ENCODE data around the gene PITPNC1. TPM values are rescaled to one million over a fixed set of nuclear protein-coding genes. Genes with fewer than 3 reads are reported as not detected.

The PITPNC1 gene
- total RNA-seq, 1 experiment from 2014 or later, result 20.8 TPM

GRCh38 chr17:67555855-67556254 is 178.8 kb downstream of the PITPNC1 start:
- no peaks in the 10 kb centered on the region for H3K9me3 ChIP-seq (ENCODE audit: control insufficient read depth, insufficient read depth, low read depth, low read length)
- ATAC-seq (no peak), DNase-seq (ENCODE audit: low read depth, low spot score) (no peak)
- H3K27me3 ChIP-seq (ENCODE audit: control insufficient read depth, insufficient read depth, low read length), result no peaks in the 10 kb centered on the region
- no peak overlapping the region for H3K27ac ChIP-seq (ENCODE audit: low read length)
- no peak overlapping the region for H3K4me3 ChIP-seq (ENCODE audit: low read depth in 2 of 2, low read length in 2 of 2)
- H3K4me1 ChIP-seq (ENCODE audit: control insufficient read depth, insufficient read depth, low read length), result no peaks in the 10 kb centered on the region
- no peaks in the 10 kb centered on the region for H3K36me3 ChIP-seq (ENCODE audit: control insufficient read depth, insufficient read depth, low read length)
- intact Hi-C loops (cut with micrococcal nuclease; ENCODE audit: unreplicated experiment), result no loop called here
- in situ Hi-C loops (cut with HindIII; ENCODE audit: low pct_unique_long_range_greater_than_20kb, low sequenced_read_pairs), result no loop called here
- POLR2A ChIA-PET, result no interaction called here
- CTCF ChIA-PET, result no interaction called here
- no TSS peak for BruUV-seq (replicated peaks)
- no peak for TF ChIP-seq POLR2AphosphoS5 (IDR thresholded peaks at IDR 0.05; ENCODE audit: low read depth, low read length)
- TF ChIP-seq REST (IDR thresholded peaks at IDR 0.05; ENCODE audit: insufficient read depth in 1 of 2, low read depth in 2 of 2, low read length in 1 of 2), result no peak
- TF ChIP-seq TCF7L2 (IDR thresholded peaks at IDR 0.05; ENCODE audit: low read depth, low read length), result no peak
- TF ChIP-seq SIN3A (IDR thresholded peaks at IDR 0.05; ENCODE audit: borderline replicate concordance, insufficient read depth, low read depth, low read length), result no peak
- no peak for TF ChIP-seq CTCF (IDR thresholded peaks at IDR 0.05)

GRCh38 chr17:67557052-67557845 is 180.2 kb downstream of the PITPNC1 start:
- Histone ChIP-seq H3K4me1 (ENCODE audit: control insufficient read depth, insufficient read depth, low read length) (no peaks in the 10 kb centered on the region), H3K4me3 (ENCODE audit: low read depth in 2 of 2, low read length in 2 of 2) (no peak overlapping the region), H3K27me3 (ENCODE audit: control insufficient read depth, insufficient read depth, low read length) (no peaks in the 10 kb centered on the region), H3K36me3 (ENCODE audit: control insufficient read depth, insufficient read depth, low read length) (no peaks in the 10 kb centered on the region), H3K27ac (ENCODE audit: low read length) (no peak overlapping the region), H3K9me3 (ENCODE audit: control insufficient read depth, insufficient read depth, low read depth, low read length) (no peaks in the 10 kb centered on the region)
- ChIA-PET POLR2A (no interaction called here), CTCF (no interaction called here)
- in situ Hi-C loops (cut with HindIII; ENCODE audit: low pct_unique_long_range_greater_than_20kb, low sequenced_read_pairs), result no loop called here
- ATAC-seq (no peak), DNase-seq (ENCODE audit: low read depth, low spot score) (no peak)
- TF ChIP-seq REST (IDR thresholded peaks at IDR 0.05; ENCODE audit: insufficient read depth in 1 of 2, low read depth in 2 of 2, low read length in 1 of 2) (no peak), TCF7L2 (IDR thresholded peaks at IDR 0.05; ENCODE audit: low read depth, low read length) (no peak), CTCF (IDR thresholded peaks at IDR 0.05) (no peak), POLR2AphosphoS5 (IDR thresholded peaks at IDR 0.05; ENCODE audit: low read depth, low read length) (no peak), SIN3A (IDR thresholded peaks at IDR 0.05; ENCODE audit: borderline replicate concordance, insufficient read depth, low read depth, low read length) (no peak)
- no TSS peak for BruUV-seq (replicated peaks)
- intact Hi-C loops (cut with micrococcal nuclease; ENCODE audit: unreplicated experiment), result no loop called here

Data from Panc1 (cell line).